Endothelial cell of umbilical vein (primary cell): ENCODE data around the gene TENM4. TPM values are rescaled to one million over a fixed set of nuclear protein-coding genes. Genes with fewer than 3 reads are reported as not detected.

Source experiments
- BruUV-seq: library from RNA; stranded (reverse); fragments of 400-500 nt; replicated peaks from 2 replicates; lab custom pipeline; 2021; lab: Mats Ljungman, UMichigan
- CTCF ChIA-PET: fragments of 300-600, 350-600 bp; sonication (Branson Sonifier 250); formaldehyde crosslinking; loops from one replicate; lab custom pipeline; 2021; ENCODE audit warnings: antibody characterized with exemption, inconsistent platforms; lab: Charles Lee
- POLR2A ChIA-PET: fragments of 300-600, 350-600 bp; sonication (Branson Sonifier 250); formaldehyde crosslinking; loops from one replicate; lab custom pipeline; 2021; ENCODE audit warnings: antibody characterized with exemption, inconsistent platforms; lab: Charles Lee
- DNase-seq: peaks from one replicate; pipeline ENCODE4 v3.0.0-alpha.2; 2011; ENCODE audit warnings: low read depth, low spot score
- FAIRE-seq: peaks from 2 replicates; lab custom pipeline; 2011; peaks lifted over from hg19 to GRCh38; lab: Jason Lieb, UNC
- H2AFZ ChIP-seq: 2 replicates; pipeline ENCODE4 v1.6.0; 2012; ENCODE audit warnings: low read depth, low read length, control low read depth, inconsistent platforms
- H3K27ac ChIP-seq: 2 replicates; pipeline ENCODE4 v1.5.1; 2011; ENCODE audit warnings: low read depth, mild to moderate bottlenecking, control low read depth, low read length, moderate library complexity; ENCODE audit not compliant: insufficient read depth
- H3K27me3 ChIP-seq, 2 experiments: 2 replicates each; pipeline versions ENCODE4 v1.6.0 to v1.6.1; 2011; ENCODE audit warnings: low read length in 2 of 2, mixed read lengths in 1 of 2; ENCODE audit not compliant: control insufficient read depth in 2 of 2, insufficient read depth in 2 of 2
- H3K36me3 ChIP-seq, 2 experiments: 2 replicates in 1 of 2; 3 replicates in 1 of 2; pipeline ENCODE4 v1.5.1; 2011; ENCODE audit warnings: low read length in 2 of 2, mild to moderate bottlenecking in 1 of 2, moderate library complexity in 1 of 2; ENCODE audit not compliant: control insufficient read depth in 2 of 2, insufficient read depth in 2 of 2; ENCODE audit errors: extremely low read depth in 1 of 2
- H3K4me1 ChIP-seq: 3 replicates; pipeline ENCODE4 v1.5.1; 2011; ENCODE audit warnings: mild to moderate bottlenecking, low read length; ENCODE audit not compliant: control insufficient read depth, insufficient read depth; ENCODE audit errors: extremely low read depth
- H3K4me2 ChIP-seq: 2 replicates; pipeline ENCODE4 v1.6.1; 2011; ENCODE audit warnings: low read length, control low read depth, mixed read lengths; ENCODE audit not compliant: insufficient read depth
- H3K4me3 ChIP-seq, 3 experiments: fragments of 200-600 bp in 1 of 3; sonication (generic), shearing (Covaris generic) in 1 of 3; replicated peaks in 1 of 3; 2 replicates each; pipeline ENCODE4 v1.5.1; 2011 to 2016; ENCODE audit warnings: control low read depth in 3 of 3, low read length in 3 of 3, mild to moderate bottlenecking in 2 of 3, inconsistent platforms in 1 of 3, low read depth in 1 of 3, moderate library complexity in 1 of 3; ENCODE audit not compliant: insufficient read depth in 1 of 3
- H3K79me2 ChIP-seq: 2 replicates; pipeline ENCODE4 v1.6.0; 2012; ENCODE audit warnings: low read length, inconsistent platforms; ENCODE audit not compliant: control insufficient read depth, insufficient read depth
- H3K9ac ChIP-seq: replicated peaks from 2 replicates; pipeline ENCODE3; 2011; ENCODE audit warnings: low read length, control low read depth; ENCODE audit not compliant: insufficient read depth; ENCODE audit errors: extremely low read depth
- H3K9me1 ChIP-seq: replicated peaks from 3 replicates; pipeline ENCODE4 v1.6.0; 2011; ENCODE audit warnings: mild to moderate bottlenecking, low read length; ENCODE audit not compliant: control insufficient read depth, insufficient read depth; ENCODE audit errors: extremely low read depth
- H3K9me3 ChIP-seq: replicated peaks from 2 replicates; pipeline ENCODE4 v1.5.1; 2012; ENCODE audit warnings: low read length, inconsistent platforms; ENCODE audit not compliant: control insufficient read depth, insufficient read depth
- H4K20me1 ChIP-seq: replicated peaks from 2 replicates; pipeline ENCODE3; 2011; ENCODE audit warnings: mild to moderate bottlenecking, low read length; ENCODE audit not compliant: control insufficient read depth, insufficient read depth; ENCODE audit errors: extremely low read depth
- CTCF ChIP-seq, 2 donors: IDR thresholded peaks; 1 replicate in 1 of 2; 2 replicates in 1 of 2; pipeline ENCODE4 v1.5.1; 2011; ENCODE audit warnings: low read length in 2 of 2, mild to moderate bottlenecking in 2 of 2, moderate library complexity in 2 of 2, control low read depth in 1 of 2, inconsistent platforms in 1 of 2, low read depth in 1 of 2; ENCODE audit not compliant: insufficient read depth in 1 of 2; ENCODE audit errors: extremely low read depth in 1 of 2
- EZH2 ChIP-seq: IDR thresholded peaks from 2 replicates; pipeline ENCODE4 v1.6.1; 2012; ENCODE audit warnings: borderline replicate concordance, low read depth, mild to moderate bottlenecking, moderate library complexity, low read length, inconsistent platforms; ENCODE audit not compliant: severe bottlenecking
- FOS ChIP-seq: IDR thresholded peaks from 2 replicates; pipeline ENCODE4 v1.6.1; 2011; ENCODE audit warnings: mild to moderate bottlenecking, low read length, moderate library complexity, borderline replicate concordance; ENCODE audit not compliant: insufficient read depth
- GATA2 ChIP-seq: IDR thresholded peaks from 2 replicates; pipeline ENCODE4 v1.7.0; 2011; ENCODE audit warnings: low read depth, mild to moderate bottlenecking, moderate library complexity, mixed read lengths, low read length; ENCODE audit not compliant: insufficient read length, insufficient read depth
- JUN ChIP-seq: IDR thresholded peaks from 2 replicates; pipeline ENCODE4 v1.6.1; 2011; ENCODE audit warnings: borderline replicate concordance, low read depth; ENCODE audit not compliant: insufficient read length, insufficient read depth
- MYC ChIP-seq: IDR thresholded peaks from one replicate; pipeline ENCODE4 v1.6.1; 2011; ENCODE audit warnings: mild to moderate bottlenecking, low read depth, low read length
- POLR2A ChIP-seq: IDR thresholded peaks from 2 replicates; pipeline ENCODE4 v1.6.1; 2012; ENCODE audit warnings: low read depth, mild to moderate bottlenecking, control low read depth, low read length
- POLR2AphosphoS5 ChIP-seq: IDR thresholded peaks from 2 replicates; pipeline ENCODE4 v1.6.1; 2012; ENCODE audit warnings: low read depth, mild to moderate bottlenecking, control low read depth, low read length, moderate library complexity; ENCODE audit not compliant: insufficient read depth
- dilution Hi-C: fragments of 300-500 bp; cut with MboI; formaldehyde crosslinking; loops from one replicate; pipeline ENCODE4 v1.15.0; 2019; ENCODE audit warnings: low sequenced_read_pairs; ENCODE audit not compliant: extremely low pct_ligation_motif_present
- intact Hi-C: fragments of 100-400 bp; cut with micrococcal nuclease; formaldehyde crosslinking; loops from one replicate; pipeline ENCODE4 v1.10.0; 2022
- polyA plus RNA-seq, 4 experiments: library from polyadenylated mRNA; depleted of rRNA in 3 of 4; stranded (reverse) in 3 of 4; unstranded in 1 of 4; fragments of >200 nt; gene quantifications; 2 replicates each; pipeline versions ENCODE4 v1.2.1 to v1.2.3, GENCODE V29; 2011 to 2012; ENCODE audit warnings: missing spikeins in 1 of 4
- total RNA-seq: library from RNA; stranded (reverse); gene quantifications from 2 replicates; pipeline ENCODE4 v1.2.3, GENCODE V29; 2021
- TF ChIP-seq, protein P1 (sequence below): IDR thresholded peaks from 2 replicates; pipeline ENCODE4 v1.6.1; 2011; ENCODE audit not compliant: insufficient read depth, insufficient read length

TENM4 gene
- total and polyA plus RNA-seq, 2 donors (not counting 3 experiments of a cell fraction or from before 2014, with no cell fraction given): 0.06 to 0.27 TPM

- CTCF ChIA-PET: interaction anchor here (0.9 to 4.7 kb wide), 3 partner anchors 14 to 359 kb away, joined by 3 to 57 read pairs (median 10); no protein-coding TSS in a partner anchor
Measured at GRCh38 chr11:78717041-78717440, 723.8 kb downstream of the TENM4 start.

More at GRCh38 chr11:78717041-78717440, 723.8 kb downstream of the TENM4 start:
- no peak overlapping the region for H3K4me3 ChIP-seq
- H3K9me3 ChIP-seq: no peaks in the 10 kb centered on the region
- no peak overlapping the region for H3K27ac ChIP-seq
- FAIRE-seq: no peak
- no peaks in the 10 kb centered on the region for H3K9me1 ChIP-seq
- no peaks in the 10 kb centered on the region for H3K36me3 ChIP-seq
- H4K20me1 ChIP-seq: no peaks in the 10 kb centered on the region
- POLR2A ChIA-PET: no interaction called here
- dilution Hi-C loops: no loop called here
- H3K4me2 ChIP-seq: no peak overlapping the region
- H2AFZ ChIP-seq: no peak overlapping the region
- BruUV-seq: no TSS peak
- intact Hi-C loops: no loop called here
- no peak for DNase-seq
- H3K4me1 ChIP-seq: no peaks in the 10 kb centered on the region
- TF ChIP-seq EZH2 (no peak), FOS (no peak), GATA2 (no peak), MYC (no peak), POLR2A (no peak), POLR2AphosphoS5 (no peak), JUN (no peak), CTCF (IDR thresholded peaks at IDR 0.05; ENCODE audit: extremely low read depth in 1 of 2, insufficient read depth in 1 of 2, low read depth in 1 of 2, low read length in 2 of 2) (no peak)
- TF ChIP-seq, protein P1, sequence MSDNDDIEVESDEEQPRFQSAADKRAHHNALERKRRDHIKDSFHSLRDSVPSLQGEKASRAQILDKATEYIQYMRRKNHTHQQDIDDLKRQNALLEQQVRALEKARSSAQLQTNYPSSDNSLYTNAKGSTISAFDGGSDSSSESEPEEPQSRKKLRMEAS: no peak
- no peak overlapping the region for H3K9ac ChIP-seq
- no peaks in the 10 kb centered on the region for H3K27me3 ChIP-seq
- H3K79me2 ChIP-seq: no peaks in the 10 kb centered on the region
